ENCODE measurements around the gene RNF169.

RNF169 gene

DNA sequence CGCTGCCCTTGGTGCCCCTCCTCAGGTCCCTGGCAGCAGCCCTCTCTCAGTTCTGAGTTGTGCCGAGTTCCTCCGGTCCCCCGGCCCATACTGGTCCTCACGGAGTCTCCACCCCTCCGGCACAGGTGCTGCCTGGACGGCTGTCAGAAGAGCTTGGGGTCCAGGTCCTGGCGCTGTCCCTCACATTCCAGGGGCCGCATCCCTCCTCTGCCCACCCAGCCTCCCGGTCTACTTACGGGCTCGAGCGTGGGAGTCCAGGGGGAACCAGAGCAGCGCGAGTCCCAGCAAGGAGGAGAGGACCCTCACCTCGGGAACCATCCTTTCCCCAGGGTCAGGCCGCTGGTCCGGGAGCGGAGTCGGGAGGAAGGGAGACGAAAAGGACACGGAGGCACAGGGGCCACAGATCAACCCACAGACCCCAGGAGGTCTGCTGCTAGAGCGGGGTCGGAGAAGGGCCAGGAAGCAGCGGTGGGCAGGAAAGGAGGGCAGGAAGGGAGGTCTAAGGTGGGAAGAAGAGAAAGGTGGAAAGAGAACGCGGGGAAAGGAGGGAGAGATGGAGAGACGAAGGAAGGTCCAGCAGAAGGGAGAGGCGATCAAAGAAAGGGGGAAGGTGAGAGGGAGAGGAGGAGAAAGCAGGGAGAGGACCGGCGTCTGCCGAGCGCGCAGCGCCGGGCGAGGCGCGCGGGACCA, 17.9 kb upstream of the RNF169 start:
- no peak for DNase-seq (ENCODE audit: insufficient read length, low spot score)
- TF ChIP-seq, protein P1, sequence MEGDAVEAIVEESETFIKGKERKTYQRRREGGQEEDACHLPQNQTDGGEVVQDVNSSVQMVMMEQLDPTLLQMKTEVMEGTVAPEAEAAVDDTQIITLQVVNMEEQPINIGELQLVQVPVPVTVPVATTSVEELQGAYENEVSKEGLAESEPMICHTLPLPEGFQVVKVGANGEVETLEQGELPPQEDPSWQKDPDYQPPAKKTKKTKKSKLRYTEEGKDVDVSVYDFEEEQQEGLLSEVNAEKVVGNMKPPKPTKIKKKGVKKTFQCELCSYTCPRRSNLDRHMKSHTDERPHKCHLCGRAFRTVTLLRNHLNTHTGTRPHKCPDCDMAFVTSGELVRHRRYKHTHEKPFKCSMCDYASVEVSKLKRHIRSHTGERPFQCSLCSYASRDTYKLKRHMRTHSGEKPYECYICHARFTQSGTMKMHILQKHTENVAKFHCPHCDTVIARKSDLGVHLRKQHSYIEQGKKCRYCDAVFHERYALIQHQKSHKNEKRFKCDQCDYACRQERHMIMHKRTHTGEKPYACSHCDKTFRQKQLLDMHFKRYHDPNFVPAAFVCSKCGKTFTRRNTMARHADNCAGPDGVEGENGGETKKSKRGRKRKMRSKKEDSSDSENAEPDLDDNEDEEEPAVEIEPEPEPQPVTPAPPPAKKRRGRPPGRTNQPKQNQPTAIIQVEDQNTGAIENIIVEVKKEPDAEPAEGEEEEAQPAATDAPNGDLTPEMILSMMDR (IDR thresholded peaks at IDR 0.05; ENCODE audit: insufficient read depth, missing control alignments) = no peak
- no peak for FAIRE-seq

DNA sequence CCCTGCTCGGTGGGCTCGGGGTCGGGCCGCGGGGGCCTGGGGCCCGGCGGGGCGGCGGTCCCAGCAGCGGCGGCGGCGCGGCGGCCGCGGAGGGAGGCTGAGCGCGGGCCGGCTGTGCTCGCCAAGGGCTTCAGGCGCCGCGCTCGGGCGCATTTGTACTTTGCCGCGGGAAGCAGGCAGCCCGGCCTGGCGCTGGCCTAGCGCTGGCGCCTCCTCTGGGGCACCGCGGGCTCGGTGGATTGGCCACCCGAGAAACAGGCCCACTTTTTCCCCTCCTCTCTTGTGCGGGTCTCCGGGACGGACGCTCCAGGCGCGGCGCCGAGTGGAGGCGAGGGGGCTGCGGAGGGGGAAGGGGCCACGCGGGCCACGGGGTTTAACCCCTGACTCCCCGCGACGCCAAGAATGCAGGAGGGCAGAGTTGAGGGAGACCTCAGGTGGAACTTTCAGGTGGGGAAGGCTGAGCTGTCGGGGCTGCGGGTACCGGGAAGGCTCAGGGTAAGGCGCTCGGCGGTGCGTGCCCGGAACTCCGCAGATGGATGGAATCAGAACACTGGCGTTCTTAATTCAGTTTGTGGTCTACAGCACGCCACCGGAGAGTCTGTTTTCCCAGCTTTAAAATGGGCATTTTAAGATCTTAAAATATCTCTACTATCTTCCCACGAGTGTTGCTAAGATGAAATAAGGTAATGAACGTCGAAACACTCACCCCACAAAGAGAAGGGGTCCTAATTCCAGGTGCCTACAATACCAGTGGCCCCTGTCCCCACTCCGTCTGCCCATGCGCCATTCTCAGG, 17.2 kb upstream of the RNF169 start, which contains the start of gene CHRDL2:
TSS of gene CHRDL2 (minus strand) at position 126 of the 794 bp plus-strand sequence. CDS start 538 bp downstream, outside the sequence.
- DNase-seq (ENCODE audit: insufficient read length, low spot score) = no peak
- TF ChIP-seq, protein P1 (IDR thresholded peaks at IDR 0.05; ENCODE audit: insufficient read depth, missing control alignments) = no peak
- no peak for FAIRE-seq

DNA sequence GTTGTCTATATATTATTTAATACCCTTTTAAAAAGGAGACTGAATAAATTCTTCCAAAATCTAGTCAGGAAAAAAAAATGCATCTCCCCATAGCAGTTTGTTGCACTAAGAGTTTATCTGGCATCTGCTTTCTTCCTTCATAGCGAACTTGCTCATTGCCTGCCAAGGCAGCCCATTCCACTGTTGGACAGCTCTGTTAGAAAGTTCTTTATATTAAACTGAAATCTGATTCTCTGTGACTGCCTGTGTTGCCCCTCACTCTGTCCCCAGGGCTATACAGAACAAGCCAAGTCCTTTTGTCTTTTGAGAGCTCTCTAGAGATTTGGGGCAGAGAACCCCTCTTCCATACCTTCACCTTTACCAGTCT, 14.1 kb upstream of the RNF169 start:
- TF ChIP-seq, protein P1 (IDR thresholded peaks at IDR 0.05; ENCODE audit: insufficient read depth, missing control alignments) = no peak
- FAIRE-seq (no peak), DNase-seq (ENCODE audit: insufficient read length, low spot score) (no peak)

DNA sequence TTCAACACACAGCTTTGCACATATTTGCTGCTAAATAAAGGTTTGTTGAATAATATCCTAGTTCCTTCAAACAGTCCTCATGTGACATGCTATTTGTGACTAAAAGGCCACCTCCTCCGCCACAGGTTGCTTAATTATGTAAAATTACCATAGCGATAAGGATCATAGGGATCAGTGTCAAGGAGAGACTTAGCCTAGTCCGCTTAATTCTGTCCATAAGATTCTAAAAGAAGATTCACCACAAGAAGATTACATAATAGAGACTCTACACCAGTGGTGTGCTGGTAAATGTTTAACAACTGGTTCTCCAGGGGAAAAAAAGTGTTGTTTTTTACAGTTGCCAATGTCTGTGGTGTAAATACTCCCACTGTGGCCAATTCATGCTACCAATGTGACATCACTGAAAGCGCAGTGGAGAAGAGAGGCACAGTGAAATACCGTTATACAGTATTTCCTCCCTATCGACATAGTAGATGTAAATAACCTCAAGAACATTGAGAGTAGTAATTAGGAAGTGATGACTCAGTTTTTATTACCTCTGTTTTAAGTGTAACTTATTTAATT, 13.2 kb upstream of the RNF169 start:
- TF ChIP-seq, protein P1 (IDR thresholded peaks at IDR 0.05; ENCODE audit: insufficient read depth, missing control alignments) = no peak
- peak; percentile 88 for FAIRE-seq
- DNase-seq (ENCODE audit: insufficient read length, low spot score) = peak; percentile 75

DNA sequence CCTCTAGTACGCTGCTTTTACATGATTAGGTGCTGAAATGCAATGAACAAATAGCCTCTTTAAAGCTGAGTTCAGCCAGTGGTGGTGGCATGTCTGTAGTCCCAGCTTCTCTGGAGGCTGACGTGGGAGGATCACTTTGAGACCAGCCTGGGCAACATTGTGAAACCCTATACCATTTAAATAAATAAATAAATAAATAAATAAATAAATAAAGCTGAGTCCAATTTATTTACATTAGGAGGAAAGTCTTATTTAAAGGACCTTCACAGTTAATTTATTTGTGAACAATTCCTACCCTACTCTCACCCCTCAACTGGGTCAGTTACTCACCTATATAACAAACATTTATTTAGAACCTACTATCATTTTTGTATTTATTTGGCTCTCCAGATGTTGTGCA, 12.6 kb upstream of the RNF169 start:
- DNase-seq (ENCODE audit: insufficient read length, low spot score) = no peak
- no peak for FAIRE-seq
- TF ChIP-seq, protein P1 (IDR thresholded peaks at IDR 0.05; ENCODE audit: insufficient read depth, missing control alignments) = no peak

DNA sequence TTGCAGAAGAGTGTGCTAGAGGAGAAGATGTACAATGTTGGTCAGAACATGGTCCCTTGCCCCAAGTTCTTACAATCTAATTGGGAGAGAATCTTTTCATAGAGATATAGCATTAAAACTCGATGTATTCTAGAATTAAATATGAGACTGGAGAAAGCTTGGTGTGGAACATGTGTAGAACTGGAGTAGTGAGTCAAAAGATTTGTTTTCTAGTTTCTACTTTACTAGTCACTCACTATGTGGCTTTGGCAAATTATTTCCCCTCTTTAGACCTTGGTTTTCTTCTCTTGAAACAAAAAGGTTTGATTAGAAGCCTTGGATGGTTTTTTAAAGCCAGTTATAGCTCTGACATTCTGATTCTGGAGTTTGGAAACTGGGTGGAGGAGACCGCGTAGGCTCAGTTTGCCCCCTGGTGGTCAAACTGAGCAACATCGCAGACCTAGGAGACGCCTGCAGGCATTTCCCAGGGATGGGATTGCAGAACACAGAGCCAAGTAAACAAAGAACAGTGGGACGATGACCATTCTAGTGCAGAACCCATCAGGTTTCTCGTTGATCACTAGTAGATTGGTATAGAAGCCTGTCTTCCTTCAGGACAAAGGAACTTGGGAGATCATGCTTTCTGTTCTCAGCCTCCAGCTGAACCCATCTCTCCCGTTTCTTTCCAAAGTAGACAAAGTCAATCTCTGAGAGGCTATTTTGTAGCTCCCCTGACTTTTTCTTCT, 8.9 kb upstream of the RNF169 start:
- FAIRE-seq (no peak), DNase-seq (ENCODE audit: insufficient read length, low spot score) (no peak)
- TF ChIP-seq, protein P1 (IDR thresholded peaks at IDR 0.05; ENCODE audit: insufficient read depth, missing control alignments) = peak; percentile 88
